DOHH2 (cell line): Measurements from ENCODE around the gene ASAP2.

Experiments used
- H3F3A ChIP-seq: fragments of 200-600 bp; sonication (generic), shearing (Covaris generic); 2 replicates; pipeline ENCODE4 v1.6.0; 2016; ENCODE audit warnings: antibody characterized with exemption, mild to moderate bottlenecking; ENCODE audit not compliant: control insufficient read depth, insufficient read depth
- H3K27ac ChIP-seq: fragments of 200-600 bp; sonication (generic); 2 replicates; pipeline ENCODE4 v1.5.1; 2014; ENCODE audit warnings: low read depth, mild to moderate bottlenecking, low read length, moderate library complexity
- H3K27me3 ChIP-seq: fragments of 200-600 bp; sonication (generic); 2 replicates; pipeline ENCODE4 v1.6.1; 2014; ENCODE audit warnings: mild to moderate bottlenecking, low read length, mixed read lengths; ENCODE audit not compliant: control insufficient read depth
- H3K36me3 ChIP-seq: fragments of 200-600 bp; sonication (generic); 2 replicates; pipeline ENCODE4 v1.6.1; 2014; ENCODE audit warnings: mild to moderate bottlenecking, low read length, moderate library complexity, mixed read lengths; ENCODE audit not compliant: control insufficient read depth
- H3K4me1 ChIP-seq: fragments of 200-600 bp; sonication (generic); 2 replicates; pipeline ENCODE4 v1.6.1; 2014; ENCODE audit warnings: mild to moderate bottlenecking, low read length, mixed read lengths; ENCODE audit not compliant: control insufficient read depth
- H3K4me2 ChIP-seq: fragments of 200-600 bp; sonication (generic); 2 replicates; pipeline ENCODE4 v1.6.0; 2014; ENCODE audit warnings: mild to moderate bottlenecking, low read length, moderate library complexity
- H3K4me3 ChIP-seq: fragments of 200-600 bp; sonication (generic); 2 replicates; pipeline ENCODE4 v1.5.1; 2014; ENCODE audit warnings: mild to moderate bottlenecking, low read length, mixed read lengths
- H3K79me2 ChIP-seq: fragments of 200-600 bp; sonication (generic); 2 replicates; pipeline ENCODE4 v1.6.1; 2014; ENCODE audit warnings: mild to moderate bottlenecking, low read length, mixed read lengths; ENCODE audit not compliant: control insufficient read depth
- H3K9me2 ChIP-seq: fragments of 200-600 bp; sonication (generic); replicated peaks from 2 replicates; pipeline ENCODE4 v1.6.1; 2014; ENCODE audit warnings: mild to moderate bottlenecking, low read length, mixed read lengths; ENCODE audit not compliant: control insufficient read depth
- H3K9me3 ChIP-seq: fragments of 200-600 bp; sonication (generic); 2 replicates; pipeline ENCODE4 v1.6.1; 2014; ENCODE audit warnings: antibody characterized with exemption, low read length, mixed read lengths; ENCODE audit not compliant: control insufficient read depth, insufficient read depth
- H4K20me1 ChIP-seq: fragments of 200-600 bp; sonication (generic); 2 replicates; pipeline ENCODE4 v1.6.0; 2014; ENCODE audit warnings: low read depth, mild to moderate bottlenecking, antibody characterized with exemption, low read length, moderate library complexity; ENCODE audit not compliant: control insufficient read depth, insufficient read depth
- EZH2phosphoT487 ChIP-seq: fragments of 200-600 bp; sonication (generic); IDR thresholded peaks from 2 replicates; pipeline ENCODE4 v1.6.1; 2017; ENCODE audit warnings: borderline replicate concordance, mild to moderate bottlenecking, antibody characterized with exemption, low read length, moderate library complexity, mixed read lengths
- TF ChIP-seq, protein P1 (sequence below): fragments of 200-600 bp; sonication (generic); IDR thresholded peaks from one replicate; pipeline ENCODE4 v1.5.1; 2014; ENCODE audit warnings: antibody characterized with exemption, mild to moderate bottlenecking, low read depth, low read length; ENCODE audit not compliant: poor library complexity, severe bottlenecking

Gene ASAP2

GRCh38 chr2:9206991-9207640 lies 504 bp downstream of the ASAP2 start:
- H3F3A ChIP-seq = no peaks in the 10 kb centered on the region
- no peaks in the 10 kb centered on the region for H3K4me1 ChIP-seq
- TF ChIP-seq, protein P1, sequence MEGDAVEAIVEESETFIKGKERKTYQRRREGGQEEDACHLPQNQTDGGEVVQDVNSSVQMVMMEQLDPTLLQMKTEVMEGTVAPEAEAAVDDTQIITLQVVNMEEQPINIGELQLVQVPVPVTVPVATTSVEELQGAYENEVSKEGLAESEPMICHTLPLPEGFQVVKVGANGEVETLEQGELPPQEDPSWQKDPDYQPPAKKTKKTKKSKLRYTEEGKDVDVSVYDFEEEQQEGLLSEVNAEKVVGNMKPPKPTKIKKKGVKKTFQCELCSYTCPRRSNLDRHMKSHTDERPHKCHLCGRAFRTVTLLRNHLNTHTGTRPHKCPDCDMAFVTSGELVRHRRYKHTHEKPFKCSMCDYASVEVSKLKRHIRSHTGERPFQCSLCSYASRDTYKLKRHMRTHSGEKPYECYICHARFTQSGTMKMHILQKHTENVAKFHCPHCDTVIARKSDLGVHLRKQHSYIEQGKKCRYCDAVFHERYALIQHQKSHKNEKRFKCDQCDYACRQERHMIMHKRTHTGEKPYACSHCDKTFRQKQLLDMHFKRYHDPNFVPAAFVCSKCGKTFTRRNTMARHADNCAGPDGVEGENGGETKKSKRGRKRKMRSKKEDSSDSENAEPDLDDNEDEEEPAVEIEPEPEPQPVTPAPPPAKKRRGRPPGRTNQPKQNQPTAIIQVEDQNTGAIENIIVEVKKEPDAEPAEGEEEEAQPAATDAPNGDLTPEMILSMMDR = no peak
- TF ChIP-seq EZH2phosphoT487 = no peak
- no peaks in the 10 kb centered on the region for H4K20me1 ChIP-seq
- no peak overlapping the region for H3K4me3 ChIP-seq
- no peaks in the 10 kb centered on the region for H3K9me3 ChIP-seq
- H3K27me3 ChIP-seq = peaks cover 38% of the 10 kb centered on the region
- no peak overlapping the region for H3K4me2 ChIP-seq
- H3K79me2 ChIP-seq = no peaks in the 10 kb centered on the region
- no peaks in the 10 kb centered on the region for H3K9me2 ChIP-seq
- H3K36me3 ChIP-seq = no peaks in the 10 kb centered on the region
- no peak overlapping the region for H3K27ac ChIP-seq

DNA sequence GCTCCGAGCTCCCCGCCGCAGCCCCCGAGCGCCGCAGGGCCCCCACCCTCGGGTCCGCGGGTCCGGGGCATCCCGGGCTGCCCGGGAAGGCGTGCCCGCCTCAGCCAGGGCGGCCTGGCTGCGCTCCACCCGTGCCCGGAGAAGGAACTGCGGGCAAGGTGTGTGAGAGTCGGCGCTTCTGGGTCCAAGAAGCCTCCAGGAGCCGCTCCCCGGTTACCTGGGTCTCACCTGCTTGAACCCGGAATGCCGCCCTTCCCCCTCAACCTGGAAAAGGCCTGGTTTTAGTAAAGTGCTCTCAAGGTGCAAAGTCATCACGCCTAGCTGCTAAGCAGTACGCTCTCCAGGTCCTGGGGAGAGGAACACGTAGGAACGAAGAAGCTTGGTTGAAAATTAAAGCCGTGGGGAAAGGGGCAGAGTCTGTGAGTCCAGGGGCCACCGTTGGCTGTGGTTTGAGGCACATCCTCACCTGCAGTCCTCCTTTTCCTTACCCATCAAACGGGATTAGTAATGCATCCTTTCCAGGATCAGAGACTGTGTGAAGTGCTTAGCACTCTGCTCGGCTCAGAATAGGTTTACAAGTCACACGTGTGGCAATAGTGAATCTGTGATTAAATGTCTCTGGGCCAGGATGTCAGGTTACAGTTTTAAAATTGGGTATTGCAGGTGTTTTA lies 1.2 kb downstream of the ASAP2 start:
- TF ChIP-seq, protein P1 = no peak
- no peak for TF ChIP-seq EZH2phosphoT487
- no peaks in the 10 kb centered on the region for H3K9me2 ChIP-seq
- H3K36me3 ChIP-seq = no peaks in the 10 kb centered on the region
- no peaks in the 10 kb centered on the region for H4K20me1 ChIP-seq
- H3K27ac ChIP-seq = no peak overlapping the region
- no peaks in the 10 kb centered on the region for H3K79me2 ChIP-seq
- no peak overlapping the region for H3K4me3 ChIP-seq
- no peaks in the 10 kb centered on the region for H3K9me3 ChIP-seq
- no peaks in the 10 kb centered on the region for H3K4me1 ChIP-seq
- H3K27me3 ChIP-seq = peaks cover 38% of the 10 kb centered on the region
- H3K4me2 ChIP-seq = no peak overlapping the region
- H3F3A ChIP-seq = no peaks in the 10 kb centered on the region

DNA sequence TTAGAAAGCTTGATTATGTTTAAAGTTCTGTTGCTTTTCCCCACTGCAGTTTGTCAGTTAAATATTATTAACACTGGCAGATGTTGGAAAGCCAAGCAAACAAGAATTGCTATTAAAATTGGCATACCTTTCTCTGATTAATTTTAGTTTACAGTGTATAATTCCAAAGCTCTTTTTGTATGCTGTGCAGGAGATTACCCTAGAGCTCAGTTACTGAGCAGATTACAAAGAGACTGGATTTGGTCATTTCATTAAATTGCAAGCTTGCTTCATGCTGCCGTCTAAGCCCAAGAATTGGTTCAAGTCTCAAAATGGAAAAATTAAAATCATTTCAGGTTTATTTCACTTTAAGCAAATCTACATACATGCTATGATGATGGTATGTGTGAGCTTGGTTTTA lies 2.3 kb downstream of the ASAP2 start:
- H3K9me3 ChIP-seq = no peaks in the 10 kb centered on the region
- H3K4me2 ChIP-seq = no peak overlapping the region
- H3K27me3 ChIP-seq = peaks cover 38% of the 10 kb centered on the region
- no peaks in the 10 kb centered on the region for H3K9me2 ChIP-seq
- H3F3A ChIP-seq = no peaks in the 10 kb centered on the region
- TF ChIP-seq, protein P1 = no peak
- TF ChIP-seq EZH2phosphoT487 = no peak
- no peaks in the 10 kb centered on the region for H3K79me2 ChIP-seq
- no peak overlapping the region for H3K4me3 ChIP-seq
- H3K4me1 ChIP-seq = no peaks in the 10 kb centered on the region
- no peaks in the 10 kb centered on the region for H3K36me3 ChIP-seq
- H4K20me1 ChIP-seq = no peaks in the 10 kb centered on the region
- no peak overlapping the region for H3K27ac ChIP-seq
